HepG2 (cell line): ENCODE data around the gene RNU4-1.
"Not testable (repeated sequence)": the region's sequence is repeated elsewhere in the genome, so short reads cannot be mapped to it uniquely, and the experiment has no call there.

Experiments
- ARHGAP35 ChIP-seq: sonication (generic); formaldehyde crosslinking; IDR thresholded peaks from 2 replicates; pipeline ENCODE4 v1.9.0; 2022; ENCODE audit warnings: mild to moderate bottlenecking, inconsistent platforms, moderate library complexity, missing genetic modification reagents, borderline replicate concordance
- ATF6 ChIP-seq: sonication (generic); formaldehyde crosslinking; conservative IDR thresholded peaks from 2 replicates; pipeline ENCODE4 v1.4.0; 2020; ENCODE audit warnings: missing genetic modification reagents
- ATF7 ChIP-seq, 2 experiments: fragments of 450-650 bp in 1 of 2; sonication (generic) in 1 of 2; formaldehyde crosslinking in 1 of 2; IDR thresholded peaks; 2 replicates each; pipeline versions ENCODE4 v1.4.0 to v1.6.1; 2016 to 2020; ENCODE audit warnings: antibody characterized with exemption in 1 of 2, mild to moderate bottlenecking in 1 of 2, missing genetic modification reagents in 1 of 2
- CHD2 ChIP-seq: IDR thresholded peaks from 2 replicates; pipeline ENCODE4 v1.6.1; 2011; ENCODE audit warnings: low read depth, low read length, improper control_type of control experiment
- CREB1 ChIP-seq, 2 experiments: fragments of 450-650 bp in 1 of 2; IDR thresholded peaks; 2 replicates each; pipeline ENCODE4 v1.6.1; 2016 to 2017; ENCODE audit warnings: control low read depth in 1 of 2, mild to moderate bottlenecking in 1 of 2, missing compliant biosample characterization in 1 of 2, missing genetic modification characterization in 1 of 2
- HNRNPLL ChIP-seq: fragments of 200-400 bp; formaldehyde crosslinking; IDR thresholded peaks from 2 replicates; pipeline ENCODE4 v1.6.1; 2017; ENCODE audit warnings: mild to moderate bottlenecking, low read depth, low read length; ENCODE audit not compliant: poor library complexity, severe bottlenecking
- NFATC3 ChIP-seq: sonication (generic); formaldehyde crosslinking; IDR thresholded peaks from 2 replicates; pipeline ENCODE4 v1.5.1; 2020; ENCODE audit warnings: mild to moderate bottlenecking, missing genetic modification reagents
- NPAS2 ChIP-seq: sonication (generic); formaldehyde crosslinking; IDR thresholded peaks from 2 replicates; pipeline ENCODE4 v1.8.0; 2022; ENCODE audit warnings: mild to moderate bottlenecking, missing genetic modification reagents, borderline replicate concordance
- POLR2AphosphoS5 ChIP-seq: IDR thresholded peaks from 2 replicates; pipeline ENCODE4 v1.6.1; 2012; ENCODE audit warnings: low read depth, low read length
- SATB2 ChIP-seq: sonication (generic); formaldehyde crosslinking; IDR thresholded peaks from 2 replicates; pipeline ENCODE4 v1.5.0; 2020; ENCODE audit warnings: missing genetic modification reagents
- SIN3A ChIP-seq: IDR thresholded peaks from 2 replicates; pipeline ENCODE4 v1.6.1; 2011; ENCODE audit warnings: low read depth, mild to moderate bottlenecking, control low read depth, low read length, borderline replicate concordance
- TAF1 ChIP-seq: sonication (generic); formaldehyde crosslinking; IDR thresholded peaks from 2 replicates; pipeline ENCODE4 v1.4.0; 2020; ENCODE audit warnings: missing genetic modification reagents
- TBX2 ChIP-seq: sonication (generic); formaldehyde crosslinking; IDR thresholded peaks from 2 replicates; pipeline ENCODE4 v1.5.0; 2020; ENCODE audit warnings: missing genetic modification reagents, mild to moderate bottlenecking, borderline replicate concordance
- TFAP4 ChIP-seq: sonication (generic); IDR thresholded peaks from 2 replicates; pipeline ENCODE4 v1.6.1; 2016; ENCODE audit warnings: low read depth, borderline replicate concordance

GRCh38 chr12:120335447-120335846 lies 42.4 kb upstream of the RNU4-1 start:
- TF ChIP-seq SIN3A; ARHGAP35 (CRISPR knock-in tag); ATF7 (IDR thresholded peaks at IDR 0.05); ATF7 (CRISPR knock-in tag; IDR thresholded peaks at IDR 0.05); NFATC3 (CRISPR knock-in tag); HNRNPLL; TFAP4; ATF6 (CRISPR knock-in tag); CHD2; POLR2AphosphoS5; SATB2 (CRISPR knock-in tag); CREB1 (IDR thresholded peaks at IDR 0.05); CREB1 (CRISPR knock-in tag; IDR thresholded peaks at IDR 0.05); TBX2 (CRISPR knock-in tag); TAF1 (CRISPR knock-in tag); NPAS2 (CRISPR knock-in tag): not testable (repeated sequence)
